ENCODE measurements around the gene BRD3OS. TPM values are rescaled to one million over a fixed set of nuclear protein-coding genes. Genes with fewer than 3 reads are reported as not detected.

BRD3OS gene
- total and polyA plus RNA-seq, 2 donors (not counting 3 experiments of a cell fraction or from before 2014, with no cell fraction given) = 11.9 to 15.4 TPM

DNA sequence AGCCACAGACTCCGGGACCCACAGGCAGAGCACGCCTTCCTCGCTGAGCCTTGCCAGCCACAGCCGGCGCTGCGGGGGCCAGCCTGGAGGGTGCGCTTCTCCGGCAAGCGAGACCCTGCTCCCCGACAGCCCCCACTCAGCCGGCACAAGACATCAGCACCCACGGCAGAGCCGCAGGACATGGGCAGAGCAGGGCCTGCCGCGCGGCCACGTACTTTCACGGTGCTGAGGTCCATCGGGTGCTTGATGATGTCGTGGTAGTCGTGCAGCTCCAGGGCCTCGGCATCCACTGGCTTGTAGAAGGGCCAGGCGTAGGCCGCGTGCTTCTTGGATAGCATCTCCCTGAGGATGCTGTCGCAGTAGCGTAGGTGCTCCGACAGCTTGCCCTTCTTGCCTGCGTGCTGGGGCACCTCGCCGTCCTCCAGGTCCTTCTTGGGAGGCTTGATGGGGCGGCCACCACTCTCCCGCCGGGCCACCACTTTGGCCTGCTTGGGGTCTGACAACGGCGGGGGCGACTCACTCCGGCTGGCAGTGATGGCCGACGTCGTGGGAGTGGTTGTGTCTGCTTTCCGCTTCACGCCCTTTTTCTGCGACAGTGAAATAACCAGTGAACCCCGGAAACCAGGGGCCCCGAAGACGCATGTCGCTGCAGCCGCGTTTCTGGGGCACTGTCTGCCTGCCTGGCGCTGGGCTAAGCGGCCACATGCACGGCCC, 22.7 kb downstream of the BRD3OS start:
- CTCF ChIA-PET = no interaction called here

More for the DNA sequence above, 22.7 kb downstream of the BRD3OS start:
- no peak overlapping the region for H3K4me2 ChIP-seq (ENCODE audit: insufficient read depth, low read length)
- no peaks in the 10 kb centered on the region for H3K4me1 ChIP-seq (ENCODE audit: control insufficient read depth, extremely low read depth, insufficient read depth, low read length)
- H4K20me1 ChIP-seq (replicated peaks; ENCODE audit: control insufficient read depth, extremely low read depth, insufficient read depth, low read length) = no peaks in the 10 kb centered on the region
- no peak overlapping the region for H3K4me3 ChIP-seq (replicated peaks in 1 of 3; ENCODE audit: insufficient read depth in 1 of 3, low read depth in 1 of 3, low read length in 3 of 3)
- POLR2A ChIA-PET = no interaction called here
- peaks cover 4 to 87% of the 10 kb centered on the region in 2 experiments for H3K36me3 ChIP-seq (ENCODE audit: control insufficient read depth in 2 of 2, extremely low read depth in 1 of 2, insufficient read depth in 2 of 2, low read length in 2 of 2)
- H3K27ac ChIP-seq (ENCODE audit: insufficient read depth, low read depth, low read length) = no peak overlapping the region
- no peaks in the 10 kb centered on the region for H3K79me2 ChIP-seq (ENCODE audit: control insufficient read depth, insufficient read depth, low read length)
- H3K27me3 ChIP-seq (ENCODE audit: control insufficient read depth in 2 of 2, insufficient read depth in 2 of 2, low read length in 2 of 2) = no peaks in the 10 kb centered on the region
- TF ChIP-seq POLR2A (IDR thresholded peaks at IDR 0.05; ENCODE audit: low read depth, low read length) = no peak
- no peak for TF ChIP-seq GATA2 (IDR thresholded peaks at IDR 0.05; ENCODE audit: insufficient read depth, insufficient read length, low read depth, low read length)
- TF ChIP-seq JUN (IDR thresholded peaks at IDR 0.05; ENCODE audit: borderline replicate concordance, insufficient read depth, insufficient read length, low read depth) = no peak
- TF ChIP-seq, protein P1, sequence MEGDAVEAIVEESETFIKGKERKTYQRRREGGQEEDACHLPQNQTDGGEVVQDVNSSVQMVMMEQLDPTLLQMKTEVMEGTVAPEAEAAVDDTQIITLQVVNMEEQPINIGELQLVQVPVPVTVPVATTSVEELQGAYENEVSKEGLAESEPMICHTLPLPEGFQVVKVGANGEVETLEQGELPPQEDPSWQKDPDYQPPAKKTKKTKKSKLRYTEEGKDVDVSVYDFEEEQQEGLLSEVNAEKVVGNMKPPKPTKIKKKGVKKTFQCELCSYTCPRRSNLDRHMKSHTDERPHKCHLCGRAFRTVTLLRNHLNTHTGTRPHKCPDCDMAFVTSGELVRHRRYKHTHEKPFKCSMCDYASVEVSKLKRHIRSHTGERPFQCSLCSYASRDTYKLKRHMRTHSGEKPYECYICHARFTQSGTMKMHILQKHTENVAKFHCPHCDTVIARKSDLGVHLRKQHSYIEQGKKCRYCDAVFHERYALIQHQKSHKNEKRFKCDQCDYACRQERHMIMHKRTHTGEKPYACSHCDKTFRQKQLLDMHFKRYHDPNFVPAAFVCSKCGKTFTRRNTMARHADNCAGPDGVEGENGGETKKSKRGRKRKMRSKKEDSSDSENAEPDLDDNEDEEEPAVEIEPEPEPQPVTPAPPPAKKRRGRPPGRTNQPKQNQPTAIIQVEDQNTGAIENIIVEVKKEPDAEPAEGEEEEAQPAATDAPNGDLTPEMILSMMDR (IDR thresholded peaks at IDR 0.05; ENCODE audit: extremely low read depth in 1 of 2, insufficient read depth in 1 of 2, low read depth in 1 of 2, low read length in 2 of 2) = no peak
- no peak for TF ChIP-seq FOS (IDR thresholded peaks at IDR 0.05; ENCODE audit: borderline replicate concordance, insufficient read depth, low read length)
- TF ChIP-seq EZH2 (IDR thresholded peaks at IDR 0.05; ENCODE audit: borderline replicate concordance, low read depth, low read length, severe bottlenecking) = no peak
- no peak for TF ChIP-seq MYC (IDR thresholded peaks at IDR 0.05; ENCODE audit: low read depth, low read length)
- TF ChIP-seq, protein P2, sequence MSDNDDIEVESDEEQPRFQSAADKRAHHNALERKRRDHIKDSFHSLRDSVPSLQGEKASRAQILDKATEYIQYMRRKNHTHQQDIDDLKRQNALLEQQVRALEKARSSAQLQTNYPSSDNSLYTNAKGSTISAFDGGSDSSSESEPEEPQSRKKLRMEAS (IDR thresholded peaks at IDR 0.05; ENCODE audit: insufficient read depth, insufficient read length) = no peak
- TF ChIP-seq POLR2AphosphoS5 (IDR thresholded peaks at IDR 0.05; ENCODE audit: insufficient read depth, low read depth, low read length) = no peak
- intact Hi-C loops (cut with micrococcal nuclease) = loop anchor here (10.0 kb wide), 1 partner anchor 337 kb away; no protein-coding TSS in a partner anchor
- no peaks in the 10 kb centered on the region for H3K9me1 ChIP-seq (replicated peaks; ENCODE audit: control insufficient read depth, extremely low read depth, insufficient read depth, low read length)
- no peak for DNase-seq (ENCODE audit: low read depth, low spot score)
- H2AFZ ChIP-seq (ENCODE audit: low read depth, low read length) = no peak overlapping the region
- no TSS peak for BruUV-seq (replicated peaks)
- H3K9ac ChIP-seq (replicated peaks; ENCODE audit: extremely low read depth, insufficient read depth, low read length) = no peak overlapping the region
- no peaks in the 10 kb centered on the region for H3K9me3 ChIP-seq (replicated peaks; ENCODE audit: control insufficient read depth, insufficient read depth, low read length)
- no peak for FAIRE-seq
- dilution Hi-C loops (cut with MboI; ENCODE audit: extremely low pct_ligation_motif_present, low sequenced_read_pairs) = no loop called here
